Endothelial cell (in vitro differentiated cells): ENCODE measurements around the gene SYNJ1. TPM values are rescaled to one million over a fixed set of nuclear protein-coding genes. Genes with fewer than 3 reads are reported as not detected.

Experiments used
- DNase-seq: peaks from one replicate; pipeline ENCODE4 v3.0.0; 2021; ENCODE audit warnings: low spot score
- H3K27ac Mint-ChIP-seq: one replicate; pipeline ENCODE4 v1.8.0; 2021; ENCODE audit warnings: mixed read lengths, inconsistent platforms; ENCODE audit not compliant: unreplicated experiment
- H3K27me3 Mint-ChIP-seq: one replicate; pipeline ENCODE4 v1.8.0; 2021; ENCODE audit warnings: mild to moderate bottlenecking, moderate library complexity, mixed read lengths, inconsistent platforms; ENCODE audit not compliant: unreplicated experiment
- H3K36me3 Mint-ChIP-seq: one replicate; pipeline ENCODE4 v1.8.0; 2021; ENCODE audit warnings: mild to moderate bottlenecking, low read depth, mixed read lengths, inconsistent platforms; ENCODE audit not compliant: unreplicated experiment
- H3K4me1 Mint-ChIP-seq: one replicate; pipeline ENCODE4 v1.8.0; 2021; ENCODE audit warnings: mild to moderate bottlenecking, mixed read lengths, inconsistent platforms; ENCODE audit not compliant: unreplicated experiment
- H3K4me3 Mint-ChIP-seq: one replicate; pipeline ENCODE4 v1.8.0; 2021; ENCODE audit warnings: mild to moderate bottlenecking, mixed read lengths, inconsistent platforms; ENCODE audit not compliant: unreplicated experiment
- H3K9me3 Mint-ChIP-seq: one replicate; pipeline ENCODE4 v1.8.0; 2021; ENCODE audit warnings: mixed read lengths, inconsistent platforms; ENCODE audit not compliant: unreplicated experiment
- total RNA-seq: library from RNA; stranded (reverse); fragmentation: NEBNext Ultra II Directional; extraction: Animal tissue kit (Norgen Biotek cat#: 25700); gene quantifications from one replicate; pipeline ENCODE4 v1.2.1, GENCODE V29; 2021; ENCODE audit not compliant: unreplicated experiment
- TF ChIP-seq, protein P1 (sequence below): fragments of 200-600 bp; sonication (generic); IDR thresholded peaks from one replicate; pipeline ENCODE4 v1.5.0; 2021; ENCODE audit warnings: antibody characterized with exemption; ENCODE audit not compliant: unreplicated experiment

The SYNJ1 gene
- total RNA-seq, 1 donor from 2014 or later: 23.0 TPM

DNA sequence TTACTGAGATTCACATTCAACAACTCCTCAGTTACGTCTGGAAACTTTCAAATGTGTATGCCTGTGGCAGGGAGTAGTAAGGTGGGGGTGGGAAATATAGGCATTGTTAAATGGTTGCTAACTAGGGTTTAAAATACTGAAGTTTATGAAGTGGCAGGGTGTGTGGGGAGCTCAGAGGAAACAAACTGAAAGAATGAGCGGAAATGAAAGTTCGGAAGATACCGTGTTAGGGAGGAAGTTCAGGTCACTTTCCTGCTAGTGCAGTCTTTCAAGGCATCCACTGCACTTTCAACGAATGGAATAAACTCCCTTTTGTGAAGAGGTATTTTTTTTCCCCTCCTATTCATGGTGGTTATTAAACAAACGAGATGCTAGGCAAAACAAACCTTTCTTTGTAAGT is 19.7 kb downstream of the SYNJ1 start:
- no peaks in the 10 kb centered on the region for H3K9me3 Mint-ChIP-seq
- peak overlapping the region; percentile 95 for H3K27ac Mint-ChIP-seq
- DNase-seq: no peak
- H3K36me3 Mint-ChIP-seq: peaks cover 10% of the 10 kb centered on the region
- no peaks in the 10 kb centered on the region for H3K27me3 Mint-ChIP-seq
- TF ChIP-seq, protein P1, sequence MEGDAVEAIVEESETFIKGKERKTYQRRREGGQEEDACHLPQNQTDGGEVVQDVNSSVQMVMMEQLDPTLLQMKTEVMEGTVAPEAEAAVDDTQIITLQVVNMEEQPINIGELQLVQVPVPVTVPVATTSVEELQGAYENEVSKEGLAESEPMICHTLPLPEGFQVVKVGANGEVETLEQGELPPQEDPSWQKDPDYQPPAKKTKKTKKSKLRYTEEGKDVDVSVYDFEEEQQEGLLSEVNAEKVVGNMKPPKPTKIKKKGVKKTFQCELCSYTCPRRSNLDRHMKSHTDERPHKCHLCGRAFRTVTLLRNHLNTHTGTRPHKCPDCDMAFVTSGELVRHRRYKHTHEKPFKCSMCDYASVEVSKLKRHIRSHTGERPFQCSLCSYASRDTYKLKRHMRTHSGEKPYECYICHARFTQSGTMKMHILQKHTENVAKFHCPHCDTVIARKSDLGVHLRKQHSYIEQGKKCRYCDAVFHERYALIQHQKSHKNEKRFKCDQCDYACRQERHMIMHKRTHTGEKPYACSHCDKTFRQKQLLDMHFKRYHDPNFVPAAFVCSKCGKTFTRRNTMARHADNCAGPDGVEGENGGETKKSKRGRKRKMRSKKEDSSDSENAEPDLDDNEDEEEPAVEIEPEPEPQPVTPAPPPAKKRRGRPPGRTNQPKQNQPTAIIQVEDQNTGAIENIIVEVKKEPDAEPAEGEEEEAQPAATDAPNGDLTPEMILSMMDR: no peak
- H3K4me3 Mint-ChIP-seq: peak overlapping the region; percentile 62
- peaks cover 31% of the 10 kb centered on the region for H3K4me1 Mint-ChIP-seq

GRCh38 chr21:32705901-32706300 is 21.9 kb downstream of the SYNJ1 start:
- H3K9me3 Mint-ChIP-seq: no peaks in the 10 kb centered on the region

DNA sequence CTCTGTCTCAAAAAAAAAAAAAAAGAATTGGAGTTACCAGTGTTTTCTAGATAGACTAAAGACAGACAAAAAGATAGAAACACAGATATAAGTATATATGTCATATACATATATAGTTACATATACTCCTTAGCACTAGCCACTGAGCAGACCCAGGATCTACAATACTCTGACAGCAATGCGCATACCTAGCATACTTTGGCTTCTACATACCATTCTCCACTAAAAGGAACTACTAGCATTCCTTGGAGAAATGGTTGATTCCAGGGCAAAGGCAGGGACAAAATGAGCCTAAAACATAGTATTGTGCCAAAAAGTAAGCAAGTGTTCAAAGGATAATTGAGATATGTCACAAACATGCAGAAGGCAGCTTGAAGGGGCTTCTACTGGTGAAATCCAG is 22.7 kb downstream of the SYNJ1 start:
- no peaks in the 10 kb centered on the region for H3K9me3 Mint-ChIP-seq
- no peak for DNase-seq
- no peak overlapping the region for H3K27ac Mint-ChIP-seq
- H3K4me1 Mint-ChIP-seq: peaks cover 39% of the 10 kb centered on the region
- H3K4me3 Mint-ChIP-seq: no peak overlapping the region
- no peaks in the 10 kb centered on the region for H3K27me3 Mint-ChIP-seq
- peaks cover 10% of the 10 kb centered on the region for H3K36me3 Mint-ChIP-seq
- TF ChIP-seq, protein P1: no peak

More at GRCh38 chr21:32705901-32706300, 21.9 kb downstream of the SYNJ1 start:
- Mint-ChIP-seq H3K27ac (no peak overlapping the region), H3K27me3 (no peaks in the 10 kb centered on the region), H3K36me3 (peaks cover 10% of the 10 kb centered on the region), H3K4me3 (no peak overlapping the region), H3K4me1 (peaks cover 39% of the 10 kb centered on the region)
- no peak for DNase-seq
- TF ChIP-seq, protein P1: no peak

GRCh38 chr21:32702702-32703101 is 25.1 kb downstream of the SYNJ1 start:
- peak overlapping the region; percentile 82 for H3K27ac Mint-ChIP-seq
- peaks cover 20% of the 10 kb centered on the region for H3K36me3 Mint-ChIP-seq
- no peaks in the 10 kb centered on the region for H3K27me3 Mint-ChIP-seq
- DNase-seq: no peak
- H3K4me3 Mint-ChIP-seq: no peak overlapping the region
- H3K9me3 Mint-ChIP-seq: no peaks in the 10 kb centered on the region
- H3K4me1 Mint-ChIP-seq: peaks cover 36% of the 10 kb centered on the region
- TF ChIP-seq, protein P1: no peak

- DNase-seq: no peak
- TF ChIP-seq, protein P1: no peak
- Mint-ChIP-seq H3K4me3 (no peak overlapping the region), H3K36me3 (peaks cover 14% of the 10 kb centered on the region), H3K9me3 (no peaks in the 10 kb centered on the region), H3K4me1 (peaks cover 23% of the 10 kb centered on the region), H3K27me3 (no peaks in the 10 kb centered on the region), H3K27ac (no peak overlapping the region)
Observed at GRCh38 chr21:32698971-32699693, 28.7 kb downstream of the SYNJ1 start.
